H9 (cell line): Measurements from ENCODE around the gene CCL13. TPM values are rescaled to one million over a fixed set of nuclear protein-coding genes. Genes with fewer than 3 reads are reported as not detected.

Experiments
- DNase-seq: peaks from one replicate; pipeline ENCODE4 v3.0.0-alpha.2; 2017
- H2AFZ ChIP-seq: one replicate; pipeline ENCODE4 v1.6.1; 2013; ENCODE audit warnings: mild to moderate bottlenecking, low read length, control low read depth, moderate library complexity
- H2AK5ac ChIP-seq: 2 replicates; pipeline ENCODE4 v1.6.1; 2013; ENCODE audit warnings: low read length, control low read depth, mixed read lengths; ENCODE audit not compliant: insufficient read length
- H2BK120ac ChIP-seq: one replicate; pipeline ENCODE4 v1.6.1; 2013; ENCODE audit warnings: low read depth, mild to moderate bottlenecking, low read length, control low read depth, inconsistent platforms; ENCODE audit not compliant: poor library complexity, severe bottlenecking
- H2BK12ac ChIP-seq: 2 replicates; pipeline ENCODE4 v1.6.1; 2013; ENCODE audit warnings: low read length, control low read depth, mixed read lengths, low read depth; ENCODE audit not compliant: insufficient read length
- H2BK15ac ChIP-seq: 2 replicates; pipeline ENCODE4 v1.6.1; 2013; ENCODE audit warnings: low read depth, low read length, control low read depth
- H2BK20ac ChIP-seq: one replicate; pipeline ENCODE4 v1.6.1; 2013; ENCODE audit warnings: low read depth, mild to moderate bottlenecking, low read length, control low read depth, inconsistent platforms; ENCODE audit not compliant: poor library complexity, severe bottlenecking
- H2BK5ac ChIP-seq: 2 replicates; pipeline ENCODE4 v1.6.1; 2013; ENCODE audit warnings: low read length, control low read depth, mixed read lengths; ENCODE audit not compliant: insufficient read length
- H3K14ac ChIP-seq: 2 replicates; pipeline ENCODE4 v1.6.1; 2013; ENCODE audit warnings: low read length, control low read depth; ENCODE audit not compliant: insufficient read depth
- H3K18ac ChIP-seq: 2 replicates; pipeline ENCODE4 v1.6.1; 2013; ENCODE audit warnings: low read depth, mild to moderate bottlenecking, mixed read lengths, low read length, control low read depth; ENCODE audit not compliant: insufficient read length
- H3K23ac ChIP-seq: 2 replicates; pipeline ENCODE4 v1.6.1; 2013; ENCODE audit warnings: low read length, control low read depth, mixed read lengths, low read depth; ENCODE audit not compliant: insufficient read length
- H3K23me2 ChIP-seq: 2 replicates; pipeline ENCODE4 v1.6.1; 2013; ENCODE audit warnings: low read depth, mild to moderate bottlenecking, mixed read lengths, low read length, control low read depth; ENCODE audit not compliant: insufficient read length, poor library complexity, severe bottlenecking
- H3K27ac ChIP-seq: 2 replicates; pipeline ENCODE4 v1.5.1; 2013; ENCODE audit warnings: low read length, control low read depth, mixed read lengths, low read depth; ENCODE audit not compliant: insufficient read length
- H3K27me3 ChIP-seq: 2 replicates; pipeline ENCODE4 v1.6.1; 2013; ENCODE audit warnings: low read length, control low read depth, inconsistent platforms; ENCODE audit not compliant: insufficient read depth
- H3K4ac ChIP-seq: 2 replicates; pipeline ENCODE4 v1.6.1; 2013; ENCODE audit warnings: low read depth, mild to moderate bottlenecking, control low read depth, inconsistent platforms, low read length, moderate library complexity
- H3K4me1 ChIP-seq: 2 replicates; pipeline ENCODE4 v1.6.1; 2013; ENCODE audit warnings: low read length, control low read depth, inconsistent platforms; ENCODE audit not compliant: insufficient read depth
- H3K4me2 ChIP-seq: 2 replicates; pipeline ENCODE4 v1.6.1; 2013; ENCODE audit warnings: low read length, control low read depth, mixed read lengths; ENCODE audit not compliant: insufficient read length, insufficient read depth
- H3K56ac ChIP-seq: 2 replicates; pipeline ENCODE4 v1.6.1; 2013; ENCODE audit warnings: low read depth, mild to moderate bottlenecking, mixed read lengths, low read length, control low read depth; ENCODE audit not compliant: insufficient read length
- H3K79me1 ChIP-seq: 2 replicates; pipeline ENCODE4 v1.6.1; 2013; ENCODE audit warnings: low read depth, mild to moderate bottlenecking, moderate library complexity, low read length, control low read depth, inconsistent platforms; ENCODE audit not compliant: insufficient read depth, poor library complexity, severe bottlenecking
- H3K79me2 ChIP-seq: 2 replicates; pipeline ENCODE4 v1.6.1; 2013; ENCODE audit warnings: low read length, control low read depth, inconsistent platforms; ENCODE audit not compliant: insufficient read depth
- H3K9ac ChIP-seq: 2 replicates; pipeline ENCODE4 v1.6.1; 2013; ENCODE audit warnings: low read length, control low read depth, mixed read lengths; ENCODE audit not compliant: insufficient read length; ENCODE audit errors: extremely low read depth
- H3K9me3 ChIP-seq: one replicate; pipeline ENCODE4 v1.6.1; 2013; ENCODE audit warnings: low read depth, low read length, inconsistent platforms; ENCODE audit not compliant: control insufficient read depth
- H3T11ph ChIP-seq: one replicate; pipeline ENCODE4 v1.6.1; 2013; ENCODE audit warnings: mild to moderate bottlenecking, low read length, control low read depth, inconsistent platforms
- H4K20me1 ChIP-seq: one replicate; pipeline ENCODE4 v1.6.1; 2013; ENCODE audit not compliant: control insufficient read depth, insufficient read length, insufficient read depth
- H4K5ac ChIP-seq: 2 replicates; pipeline ENCODE4 v1.6.1; 2013; ENCODE audit warnings: low read depth, mild to moderate bottlenecking, mixed read lengths, low read length, control low read depth; ENCODE audit not compliant: insufficient read length
- H4K8ac ChIP-seq: replicated peaks from 2 replicates; pipeline ENCODE4 v1.6.1; 2013; ENCODE audit warnings: low read length, control low read depth, mixed read lengths, low read depth; ENCODE audit not compliant: insufficient read length
- H4K91ac ChIP-seq: 2 replicates; pipeline ENCODE4 v1.6.1; 2013; ENCODE audit warnings: low read depth, mild to moderate bottlenecking, moderate library complexity, mixed read lengths, low read length, control low read depth; ENCODE audit not compliant: insufficient read length
- H3K27ac Mint-ChIP-seq, 3 experiments: 2 replicates in 2 of 3; 3 replicates in 1 of 3; pipeline ENCODE4 v1.8.0; 2020 to 2021; ENCODE audit warnings: mixed read lengths in 3 of 3, mild to moderate bottlenecking in 1 of 3, moderate library complexity in 1 of 3
- H3K27me3 Mint-ChIP-seq: 2 replicates; pipeline ENCODE4 v1.8.0; 2021; ENCODE audit warnings: low read depth, mild to moderate bottlenecking, moderate library complexity, mixed read lengths
- H3K36me3 Mint-ChIP-seq, 3 experiments: 2 replicates in 2 of 3; 3 replicates in 1 of 3; pipeline ENCODE4 v1.8.0; 2020 to 2021; ENCODE audit warnings: low read depth in 3 of 3, mixed read lengths in 3 of 3; ENCODE audit not compliant: insufficient read depth in 1 of 3
- H3K4me1 Mint-ChIP-seq, 2 experiments: 2 replicates each; pipeline ENCODE4 v1.8.0; 2020; ENCODE audit warnings: mixed read lengths in 2 of 2
- H3K4me3 Mint-ChIP-seq, 2 experiments: 2 replicates in 1 of 2; 3 replicates in 1 of 2; pipeline ENCODE4 v1.8.0; 2020 to 2021; ENCODE audit warnings: mild to moderate bottlenecking in 2 of 2, mixed read lengths in 2 of 2, moderate library complexity in 1 of 2
- H3K9me3 Mint-ChIP-seq, 2 experiments: 2 replicates in 1 of 2; 3 replicates in 1 of 2; pipeline ENCODE4 v1.8.0; 2020; ENCODE audit warnings: mild to moderate bottlenecking in 2 of 2, mixed read lengths in 2 of 2, moderate library complexity in 1 of 2
- WGBS: extraction: QIAGEN DNeasy Blood & Tissue Kit; methylation state at CpG from one replicate; pipeline ENCODE4 v1.1.7; 2013; ENCODE audit warnings: missing lambda C conversion rate, low lambda C conversion rate, mixed read lengths; ENCODE audit not compliant: insufficient read length; ENCODE audit errors: extremely low coverage; 5-methylcytosine and 5-hydroxymethylcytosine counted together
- total RNA-seq: library from RNA; stranded (reverse); gene quantifications from 2 replicates; pipeline ENCODE4 v1.2.1, GENCODE V29; 2021
- TF ChIP-seq, protein P1 (sequence below): fragments of 200-600 bp; sonication (generic); conservative IDR thresholded peaks from 3 replicates; pipeline ENCODE4 v1.8.0; 2021; ENCODE audit warnings: antibody characterized with exemption, mild to moderate bottlenecking

CCL13 gene
- total RNA-seq, 1 experiment from 2014 or later, result not detected

DNA sequence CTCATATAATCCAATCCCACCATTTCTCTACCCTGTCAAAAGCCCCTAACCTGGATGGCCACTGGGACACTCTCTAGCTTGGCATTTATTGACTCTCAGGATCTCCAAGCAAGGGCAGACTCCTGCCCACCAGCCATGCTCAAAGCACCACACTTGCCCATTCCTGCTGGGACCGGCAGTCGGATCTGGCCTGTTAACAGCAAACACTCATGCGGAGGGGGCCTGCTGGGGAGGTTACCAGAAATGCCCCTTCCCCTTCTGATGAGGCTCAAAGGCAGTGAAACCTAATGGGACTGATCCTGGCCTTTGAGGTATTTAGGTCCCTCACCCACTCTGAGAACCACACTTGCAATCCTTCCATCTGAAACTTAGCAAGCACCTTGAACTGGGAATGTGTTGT lies 13.3 kb downstream of the CCL13 start:
- Histone ChIP-seq H2AFZ (no peak overlapping the region), H3K23ac (no peak overlapping the region), H3T11ph (no peak overlapping the region), H3K14ac (no peak overlapping the region), H2BK15ac (no peak overlapping the region), H3K27ac (no peak overlapping the region), H3K4me1 (no peaks in the 10 kb centered on the region), H3K4me2 (no peak overlapping the region), H3K9me3 (no peaks in the 10 kb centered on the region), H2BK20ac (no peak overlapping the region), H4K91ac (no peak overlapping the region), H2BK5ac (no peak overlapping the region), H2BK12ac (no peak overlapping the region), H3K27me3 (no peaks in the 10 kb centered on the region), H3K23me2 (no peaks in the 10 kb centered on the region), H4K5ac (no peak overlapping the region), H3K79me1 (no peaks in the 10 kb centered on the region), H2AK5ac (no peak overlapping the region), H4K20me1 (no peaks in the 10 kb centered on the region), H3K4ac (no peak overlapping the region), H3K56ac (no peak overlapping the region), H4K8ac (no peak overlapping the region), H3K79me2 (no peaks in the 10 kb centered on the region), H3K9ac (no peak overlapping the region), H2BK120ac (no peak overlapping the region), H3K18ac (no peak overlapping the region)
- WGBS, result no CpG with 5 or more reads among the region's 3 CpGs
- Mint-ChIP-seq H3K27ac (peak overlapping the region in 1 of 3 experiments; percentile 16; a peak in 1 of 7 replicates), H3K4me3 (no peak overlapping the region; a peak in 1 of 5 replicates), H3K36me3 (no peaks in the 10 kb centered on the region), H3K4me1 (peaks cover 8 to 18% of the 10 kb centered on the region in 2 experiments; a peak in 3 of 4 replicates), H3K27me3 (peaks cover 3% of the 10 kb centered on the region; the same call in 1 of the 2 replicates), H3K9me3 (no peaks in the 10 kb centered on the region)
- TF ChIP-seq, protein P1, sequence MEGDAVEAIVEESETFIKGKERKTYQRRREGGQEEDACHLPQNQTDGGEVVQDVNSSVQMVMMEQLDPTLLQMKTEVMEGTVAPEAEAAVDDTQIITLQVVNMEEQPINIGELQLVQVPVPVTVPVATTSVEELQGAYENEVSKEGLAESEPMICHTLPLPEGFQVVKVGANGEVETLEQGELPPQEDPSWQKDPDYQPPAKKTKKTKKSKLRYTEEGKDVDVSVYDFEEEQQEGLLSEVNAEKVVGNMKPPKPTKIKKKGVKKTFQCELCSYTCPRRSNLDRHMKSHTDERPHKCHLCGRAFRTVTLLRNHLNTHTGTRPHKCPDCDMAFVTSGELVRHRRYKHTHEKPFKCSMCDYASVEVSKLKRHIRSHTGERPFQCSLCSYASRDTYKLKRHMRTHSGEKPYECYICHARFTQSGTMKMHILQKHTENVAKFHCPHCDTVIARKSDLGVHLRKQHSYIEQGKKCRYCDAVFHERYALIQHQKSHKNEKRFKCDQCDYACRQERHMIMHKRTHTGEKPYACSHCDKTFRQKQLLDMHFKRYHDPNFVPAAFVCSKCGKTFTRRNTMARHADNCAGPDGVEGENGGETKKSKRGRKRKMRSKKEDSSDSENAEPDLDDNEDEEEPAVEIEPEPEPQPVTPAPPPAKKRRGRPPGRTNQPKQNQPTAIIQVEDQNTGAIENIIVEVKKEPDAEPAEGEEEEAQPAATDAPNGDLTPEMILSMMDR, result no peak
- peak; percentile 26 for DNase-seq
